ENCODE measurements around the gene PHB1.

Gene PHB1

GRCh38 chr17:49414622-49415350 is at the start of gene PHB1:
Gene PHB1 (minus strand): TSS chr17:49414882. CDS start chr17:49413264, 1,618 bp downstream.
- peaks cover under 1% of the 10 kb centered on the region for H3K27me3 Mint-ChIP-seq
- peaks cover 14% of the 10 kb centered on the region for H3K4me1 Mint-ChIP-seq
- H3K36me3 Mint-ChIP-seq, result peaks cover 18% of the 10 kb centered on the region
- H3K9me3 Mint-ChIP-seq, result no peaks in the 10 kb centered on the region
- H3K4me3 Mint-ChIP-seq, result peak within 1 kb of the TSS; percentile 92
- peak within 1 kb of the TSS; percentile 76 for H3K27ac Mint-ChIP-seq
- ATAC-seq, result peak; percentile 100

GRCh38 chr17:49464049-49464448 is 49.4 kb upstream of the PHB1 start:
- no peak overlapping the region for H3K4me3 Mint-ChIP-seq
- H3K9me3 Mint-ChIP-seq, result peaks cover 3% of the 10 kb centered on the region
- ATAC-seq, result no peak
- H3K27ac Mint-ChIP-seq, result no peak overlapping the region
- no peaks in the 10 kb centered on the region for H3K4me1 Mint-ChIP-seq
- H3K36me3 Mint-ChIP-seq, result no peaks in the 10 kb centered on the region
- peaks cover 84% of the 10 kb centered on the region for H3K27me3 Mint-ChIP-seq

- Mint-ChIP-seq H3K36me3 (no peaks in the 10 kb centered on the region), H3K27me3 (peaks cover 83% of the 10 kb centered on the region), H3K9me3 (peaks cover 3% of the 10 kb centered on the region), H3K27ac (no peak overlapping the region), H3K4me3 (no peak overlapping the region), H3K4me1 (no peaks in the 10 kb centered on the region)
- ATAC-seq, result no peak
Measured at GRCh38 chr17:49461580-49461979, 46.9 kb upstream of the PHB1 start.

- ATAC-seq, result no peak
- Mint-ChIP-seq H3K9me3 (peaks cover 3% of the 10 kb centered on the region), H3K4me3 (no peak overlapping the region), H3K27ac (no peak overlapping the region), H3K4me1 (no peaks in the 10 kb centered on the region), H3K27me3 (peaks cover 83% of the 10 kb centered on the region), H3K36me3 (no peaks in the 10 kb centered on the region)
Measured at GRCh38 chr17:49460401-49460800, 45.7 kb upstream of the PHB1 start.

- Mint-ChIP-seq H3K4me1 (no peaks in the 10 kb centered on the region), H3K36me3 (no peaks in the 10 kb centered on the region), H3K27me3 (peaks cover 83% of the 10 kb centered on the region), H3K27ac (no peak overlapping the region), H3K9me3 (peaks cover 3% of the 10 kb centered on the region), H3K4me3 (no peak overlapping the region)
- ATAC-seq, result no peak
Measured at GRCh38 chr17:49459401-49459984, 44.8 kb upstream of the PHB1 start.

GRCh38 chr17:49457564-49458535 is 43.2 kb upstream of the PHB1 start:
- no peak for ATAC-seq
- no peaks in the 10 kb centered on the region for H3K9me3 Mint-ChIP-seq

GRCh38 chr17:49456183-49456965 is 41.7 kb upstream of the PHB1 start:
- Mint-ChIP-seq H3K27ac (no peak overlapping the region), H3K36me3 (no peaks in the 10 kb centered on the region), H3K4me1 (peaks cover 5% of the 10 kb centered on the region), H3K4me3 (no peak overlapping the region), H3K27me3 (peaks cover 77% of the 10 kb centered on the region), H3K9me3 (no peaks in the 10 kb centered on the region)
- no peak for ATAC-seq

More at GRCh38 chr17:49457564-49458535, 43.2 kb upstream of the PHB1 start:
- no peak overlapping the region for H3K27ac Mint-ChIP-seq
- peaks cover 82% of the 10 kb centered on the region for H3K27me3 Mint-ChIP-seq
- no peak overlapping the region for H3K4me3 Mint-ChIP-seq
- H3K36me3 Mint-ChIP-seq, result no peaks in the 10 kb centered on the region
- H3K4me1 Mint-ChIP-seq, result peaks cover 5% of the 10 kb centered on the region

GRCh38 chr17:49455272-49455861 is 40.7 kb upstream of the PHB1 start:
- peaks cover 77% of the 10 kb centered on the region for H3K27me3 Mint-ChIP-seq
- no peaks in the 10 kb centered on the region for H3K36me3 Mint-ChIP-seq
- H3K27ac Mint-ChIP-seq, result no peak overlapping the region
- peaks cover under 1% of the 10 kb centered on the region for H3K9me3 Mint-ChIP-seq
- no peak for ATAC-seq
- H3K4me3 Mint-ChIP-seq, result no peak overlapping the region
- peaks cover 5% of the 10 kb centered on the region for H3K4me1 Mint-ChIP-seq

GRCh38 chr17:49454050-49454449 is 39.4 kb upstream of the PHB1 start:
- no peak for ATAC-seq
- Mint-ChIP-seq H3K27me3 (peaks cover 65% of the 10 kb centered on the region), H3K27ac (no peak overlapping the region), H3K4me3 (no peak overlapping the region), H3K4me1 (peaks cover 5% of the 10 kb centered on the region), H3K9me3 (peaks cover 3% of the 10 kb centered on the region), H3K36me3 (no peaks in the 10 kb centered on the region)

GRCh38 chr17:49452661-49453060 is 38.0 kb upstream of the PHB1 start:
- Mint-ChIP-seq H3K27ac (no peak overlapping the region), H3K4me1 (peaks cover 5% of the 10 kb centered on the region), H3K9me3 (peaks cover 3% of the 10 kb centered on the region), H3K27me3 (peaks cover 53% of the 10 kb centered on the region), H3K4me3 (no peak overlapping the region), H3K36me3 (no peaks in the 10 kb centered on the region)
- ATAC-seq, result no peak

- Mint-ChIP-seq H3K9me3 (peaks cover 3% of the 10 kb centered on the region), H3K27me3 (peaks cover 51% of the 10 kb centered on the region), H3K4me3 (no peak overlapping the region), H3K27ac (no peak overlapping the region), H3K36me3 (no peaks in the 10 kb centered on the region), H3K4me1 (peaks cover 5% of the 10 kb centered on the region)
- no peak for ATAC-seq
Measured at GRCh38 chr17:49452201-49452600, 37.5 kb upstream of the PHB1 start.

GRCh38 chr17:49450735-49451134 is 36.1 kb upstream of the PHB1 start:
- Mint-ChIP-seq H3K27ac (no peak overlapping the region), H3K4me3 (no peak overlapping the region), H3K36me3 (no peaks in the 10 kb centered on the region), H3K4me1 (peaks cover 5% of the 10 kb centered on the region), H3K9me3 (peaks cover 3% of the 10 kb centered on the region), H3K27me3 (peaks cover 42% of the 10 kb centered on the region)
- ATAC-seq, result no peak

GRCh38 chr17:49450181-49450580 is 35.5 kb upstream of the PHB1 start:
- peaks cover 37% of the 10 kb centered on the region for H3K27me3 Mint-ChIP-seq
- H3K9me3 Mint-ChIP-seq, result peaks cover 3% of the 10 kb centered on the region
- ATAC-seq, result no peak
- H3K4me1 Mint-ChIP-seq, result peaks cover 5% of the 10 kb centered on the region
- no peaks in the 10 kb centered on the region for H3K36me3 Mint-ChIP-seq
- no peak overlapping the region for H3K27ac Mint-ChIP-seq
- H3K4me3 Mint-ChIP-seq, result no peak overlapping the region

GRCh38 chr17:49447628-49448302 is 33.1 kb upstream of the PHB1 start:
- no peak for ATAC-seq
- Mint-ChIP-seq H3K4me3 (no peak overlapping the region), H3K27ac (no peak overlapping the region), H3K4me1 (no peaks in the 10 kb centered on the region), H3K27me3 (peaks cover 25% of the 10 kb centered on the region), H3K36me3 (no peaks in the 10 kb centered on the region), H3K9me3 (peaks cover 3% of the 10 kb centered on the region)
